GM18861 (cell line): ENCODE measurements around the gene KMT2C.
"Not testable (repeated sequence)": the region's sequence is repeated elsewhere in the genome, so short reads cannot be mapped to it uniquely, and the experiment has no call there.

ENCODE experiments used
- ATAC-seq: cut with Tn5 transposase; IDR thresholded peaks from one replicate; pipeline ENCODE4 v1.9.1; 2021; ENCODE audit not compliant: unreplicated experiment

Gene KMT2C

DNA sequence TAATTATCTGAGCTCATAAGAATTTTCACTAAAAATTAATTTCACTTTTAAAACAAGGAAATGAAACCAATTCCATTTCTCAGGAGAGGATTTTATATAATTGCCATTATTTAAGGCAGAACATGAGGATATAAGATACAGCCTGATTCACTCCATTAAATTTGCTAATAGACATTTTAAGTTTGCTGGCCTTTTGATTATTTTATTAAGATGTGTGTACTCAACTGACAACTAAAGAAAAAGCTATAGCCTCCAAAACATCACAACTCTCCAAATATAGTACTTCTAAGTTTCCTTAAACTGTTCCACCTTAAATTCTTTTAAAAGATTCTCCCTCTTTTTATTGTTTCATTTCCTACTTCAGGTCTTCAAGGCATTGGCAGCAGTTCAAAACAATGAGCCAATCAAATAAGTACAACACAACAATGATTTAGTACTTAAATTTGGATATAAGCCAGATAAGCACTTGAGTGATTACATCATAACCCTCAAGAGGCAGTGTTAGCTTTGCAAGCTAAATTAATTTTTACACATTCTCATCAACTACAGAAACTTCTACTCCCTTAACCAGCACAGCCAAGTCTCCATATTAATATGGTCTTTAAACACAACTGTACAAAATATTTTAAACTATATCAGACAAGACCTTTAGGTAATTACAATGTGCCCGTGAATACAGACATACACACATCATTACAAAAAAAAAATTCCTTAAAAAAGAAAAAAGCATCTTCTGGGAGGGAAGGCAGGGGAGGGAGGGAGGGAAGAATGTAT lies 121.8 kb downstream of the KMT2C start:
- no peak for ATAC-seq

DNA sequence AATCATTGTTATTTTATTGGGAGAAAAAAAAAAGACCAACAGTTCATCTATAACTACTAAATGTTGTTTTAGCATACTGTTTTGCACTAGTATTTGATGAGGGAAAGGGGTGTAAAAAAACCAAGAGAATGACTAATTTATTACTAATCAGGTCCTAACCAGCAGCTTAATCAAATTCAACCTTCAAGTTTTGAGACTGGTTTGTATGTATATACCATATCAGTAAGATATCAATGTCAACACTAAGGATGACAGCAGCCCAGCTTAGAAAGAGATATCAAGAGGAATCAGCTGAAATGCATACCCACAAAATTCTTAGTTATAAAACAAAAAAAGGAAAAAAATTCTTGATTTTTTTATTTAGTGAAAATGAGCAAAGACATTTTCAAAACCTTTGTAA lies 122.6 kb downstream of the KMT2C start:
- no peak for ATAC-seq

DNA sequence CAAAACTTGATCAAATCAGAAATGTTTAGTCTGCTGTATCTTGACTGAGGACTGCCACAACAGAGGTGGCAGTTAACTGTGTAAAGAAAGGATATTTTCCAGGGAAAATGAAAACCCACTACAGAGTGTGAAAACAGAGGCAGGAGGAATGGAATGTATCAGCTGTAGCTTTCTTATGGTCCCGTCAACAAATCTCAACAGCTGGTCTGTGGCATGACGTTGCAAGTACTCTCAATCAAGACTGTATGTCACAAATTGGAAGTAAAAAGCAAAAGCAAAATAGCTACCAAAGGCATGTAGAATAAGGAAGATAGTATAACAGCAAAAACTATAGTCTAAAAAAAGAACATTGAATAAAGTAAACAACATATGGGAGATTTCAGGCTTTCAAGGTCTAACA lies 123.5 kb downstream of the KMT2C start:
- no peak for ATAC-seq

DNA sequence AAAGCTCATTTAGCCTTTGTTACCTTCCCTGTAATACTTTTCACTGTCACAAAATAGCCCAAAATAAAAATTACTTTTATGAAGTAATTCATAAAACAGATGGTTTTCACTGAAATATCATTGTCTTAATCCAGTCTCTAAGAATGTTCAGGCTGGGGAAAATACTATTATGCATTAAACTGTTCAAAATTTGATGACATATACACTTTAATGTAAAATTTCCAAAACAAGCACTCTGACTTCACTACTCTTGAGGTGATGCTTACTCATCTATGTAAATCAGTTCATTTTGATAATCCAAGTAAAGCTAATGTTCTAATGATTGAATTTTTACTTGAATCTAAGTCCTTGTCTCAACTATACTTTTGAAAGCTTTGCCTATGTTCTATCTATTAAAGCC lies 127.9 kb downstream of the KMT2C start:
- no peak for ATAC-seq

DNA sequence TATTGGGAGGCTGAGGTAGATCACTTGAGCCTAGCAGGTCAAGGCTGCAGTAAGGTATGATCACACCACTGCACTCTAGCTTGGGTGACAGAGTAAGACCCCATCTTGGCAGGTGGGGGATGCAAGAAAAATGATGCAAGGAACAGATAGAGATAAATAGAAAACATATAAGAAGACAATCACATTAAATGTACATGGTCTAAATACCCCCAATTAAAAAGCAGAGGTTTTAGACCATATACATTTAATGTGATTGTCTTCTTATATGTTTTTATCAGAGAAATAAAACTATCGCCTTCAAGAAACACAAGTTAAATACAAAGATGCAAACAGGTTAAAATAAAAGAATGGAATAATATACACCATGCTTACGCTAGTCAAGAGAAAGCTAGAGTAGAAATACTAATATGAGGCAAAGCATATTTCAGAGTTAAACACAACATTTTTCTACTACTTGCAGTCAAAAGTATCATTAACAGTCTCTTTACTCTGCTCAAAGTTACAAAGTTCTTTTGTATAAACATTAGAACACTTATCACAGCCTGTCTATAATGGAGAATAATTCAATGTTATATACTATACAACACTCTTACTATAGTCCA lies 136.2 kb downstream of the KMT2C start:
- ATAC-seq, result not testable (repeated sequence)

DNA sequence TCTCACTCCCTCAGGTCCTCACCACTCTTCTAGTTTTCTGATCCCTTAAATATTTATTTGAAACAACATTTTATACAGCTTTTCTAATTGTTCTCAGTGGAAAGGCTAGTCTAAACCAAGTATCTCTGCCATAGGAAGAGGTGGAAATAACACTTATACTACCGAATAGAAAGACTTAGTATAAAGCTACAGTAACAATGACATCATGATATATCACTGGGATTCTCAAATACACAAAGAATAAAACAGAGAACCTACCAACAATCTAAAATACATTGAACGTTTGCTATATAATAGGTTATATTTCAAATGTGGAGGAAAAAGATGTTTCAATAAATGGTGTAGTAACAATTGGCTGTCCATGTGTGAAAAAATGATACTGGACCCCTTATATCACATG lies 142.9 kb downstream of the KMT2C start:
- no peak for ATAC-seq

DNA sequence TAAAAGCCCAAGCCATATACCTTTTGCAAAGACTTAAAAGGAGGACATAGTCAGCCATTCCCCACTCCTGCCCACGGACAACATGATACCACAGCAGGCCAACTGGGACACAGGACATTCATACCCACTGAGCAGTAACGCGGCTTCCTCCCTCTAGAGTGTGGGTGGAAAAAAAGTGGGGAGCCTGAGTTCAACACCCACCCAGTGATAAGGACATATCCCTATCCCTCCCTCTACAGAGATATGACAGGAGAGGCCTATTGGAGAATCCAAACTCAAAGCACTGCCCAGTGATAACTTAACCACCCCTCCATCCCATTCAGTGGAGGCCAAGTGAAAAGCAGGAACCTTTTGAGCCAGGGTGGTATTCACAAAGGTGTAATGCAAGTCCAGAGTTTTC lies 148.8 kb downstream of the KMT2C start:
- ATAC-seq, result not testable (repeated sequence)

DNA sequence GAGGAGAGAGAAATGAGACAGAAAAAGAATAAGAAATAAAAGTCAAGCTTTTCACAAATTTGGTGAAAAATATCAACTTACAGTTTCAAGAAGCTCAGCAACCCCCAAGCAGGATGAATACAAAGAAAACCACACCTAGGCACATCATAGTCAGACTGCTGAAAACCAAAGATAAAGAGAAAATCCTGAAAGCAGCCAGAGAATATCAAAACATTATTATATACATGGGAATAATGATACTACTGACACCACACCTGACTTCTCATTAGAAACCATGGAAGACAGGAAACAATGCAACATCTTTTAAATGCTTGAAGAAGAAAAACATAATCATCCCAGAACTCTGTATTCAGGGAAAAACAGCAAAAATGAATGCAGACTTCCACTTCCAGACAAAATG lies 149.6 kb downstream of the KMT2C start:
- not testable (repeated sequence) for ATAC-seq

DNA sequence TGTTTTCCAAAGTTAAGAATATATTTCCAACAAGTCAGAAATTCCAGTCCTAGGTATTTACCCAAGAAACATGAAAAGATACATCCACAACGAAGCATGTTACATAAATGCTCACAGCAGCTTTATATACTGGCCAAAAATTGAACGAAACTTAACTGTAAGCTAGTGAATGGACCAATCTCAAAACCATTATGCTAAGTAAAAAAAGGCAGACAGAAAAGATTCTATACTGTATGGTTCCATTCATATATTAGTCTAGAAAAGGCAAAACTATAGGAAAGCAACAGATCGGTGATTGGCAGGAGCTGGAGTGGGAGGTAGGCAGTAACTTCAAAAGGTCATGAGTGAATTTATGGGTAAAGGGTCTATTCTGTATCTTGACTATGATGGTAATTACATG lies 150.8 kb downstream of the KMT2C start:
- not testable (repeated sequence) for ATAC-seq

DNA sequence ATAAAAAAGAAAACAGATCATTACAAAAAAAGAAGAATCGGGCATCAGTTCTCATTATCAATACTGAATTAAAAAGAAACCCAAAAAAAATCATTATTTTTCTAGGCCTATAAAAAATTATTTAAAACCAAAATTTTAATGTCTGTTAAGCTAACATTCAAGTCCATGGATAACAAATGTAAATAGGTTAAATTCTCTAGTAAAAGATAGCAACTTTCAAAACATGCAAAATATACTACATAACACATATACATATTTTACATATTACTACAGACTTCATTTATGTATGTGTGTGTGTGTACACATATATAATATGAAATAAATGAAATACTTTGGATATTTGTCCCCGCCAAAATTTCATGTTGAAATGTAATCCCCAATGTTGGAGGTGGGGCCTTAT lies 158.1 kb downstream of the KMT2C start:
- not testable (repeated sequence) for ATAC-seq

DNA sequence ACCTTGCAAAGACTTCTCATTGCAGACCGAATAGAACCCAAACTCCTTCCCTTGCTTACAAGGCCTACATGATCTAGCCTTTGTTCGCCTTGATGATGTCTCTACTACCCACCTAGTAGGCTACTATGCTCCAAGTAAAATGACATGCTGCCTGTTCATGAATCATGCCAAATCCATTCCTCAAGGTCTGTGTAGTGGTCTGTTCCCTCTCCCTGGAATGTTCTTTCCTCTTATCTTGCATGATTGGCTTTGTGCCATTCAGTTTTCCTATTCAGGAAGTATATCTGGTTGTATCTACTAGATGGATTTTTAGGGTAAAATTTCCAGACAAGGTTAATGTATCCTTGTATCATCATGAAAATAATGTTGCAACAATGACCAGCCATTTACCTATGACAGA lies 165.4 kb downstream of the KMT2C start:
- ATAC-seq, result not testable (repeated sequence)

DNA sequence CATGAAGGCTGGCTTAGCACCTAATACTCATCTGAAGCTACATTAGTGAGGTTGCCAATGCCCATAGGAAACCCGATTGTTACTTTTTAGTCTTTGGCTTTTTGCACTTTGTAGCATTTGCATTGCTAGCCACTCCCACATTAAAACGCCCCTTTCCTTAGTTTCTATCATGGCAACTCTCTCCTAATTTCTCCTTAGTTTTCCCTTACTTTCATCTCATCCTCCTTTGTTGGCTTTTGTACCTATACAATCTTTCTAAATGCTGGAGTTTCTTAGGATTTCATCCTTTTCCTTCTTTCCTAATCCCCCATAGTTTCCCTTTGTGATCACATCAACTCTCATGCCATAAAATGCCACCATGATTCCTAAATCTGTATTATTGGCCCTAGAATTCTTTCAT lies 168.9 kb downstream of the KMT2C start:
- ATAC-seq, result not testable (repeated sequence)

DNA sequence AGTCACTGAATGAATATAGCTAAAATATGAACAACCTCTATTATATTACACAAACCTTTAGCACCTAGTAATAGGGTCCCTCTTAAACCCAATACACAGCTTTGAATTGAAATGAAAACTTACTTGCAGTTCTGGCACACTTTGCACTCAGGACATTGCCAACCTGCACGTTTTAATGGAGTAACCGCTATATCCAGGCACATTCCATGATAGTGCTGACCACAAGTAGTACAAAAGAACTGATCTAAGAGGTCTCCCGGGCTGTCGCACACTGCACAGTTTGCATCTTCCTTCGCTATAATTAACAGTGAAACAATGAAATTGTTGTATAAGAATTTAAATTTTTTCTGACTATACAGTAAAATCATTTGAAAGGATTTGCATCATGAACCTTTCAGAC lies 170.9 kb downstream of the KMT2C start:
- ATAC-seq, result not testable (repeated sequence)

DNA sequence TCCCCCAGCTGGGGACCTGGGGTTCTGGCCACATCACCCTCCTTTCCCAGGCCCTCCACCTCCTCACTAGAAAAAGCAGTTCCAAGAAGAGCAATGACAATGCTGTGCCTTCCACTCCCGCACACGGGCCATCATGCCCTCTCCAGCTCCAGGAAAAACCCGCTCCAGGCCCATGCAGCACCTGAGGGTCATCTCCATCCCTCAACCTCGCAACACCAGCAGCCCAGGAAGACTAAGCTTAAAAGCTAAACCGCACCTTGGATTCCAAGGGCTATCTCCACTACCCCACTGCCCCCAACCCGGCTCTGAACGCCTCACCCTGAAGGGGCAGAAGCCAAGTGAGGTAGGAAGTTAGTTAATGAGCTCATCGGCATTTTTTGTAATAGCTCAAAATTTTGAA lies 173.7 kb downstream of the KMT2C start:
- not testable (repeated sequence) for ATAC-seq

DNA sequence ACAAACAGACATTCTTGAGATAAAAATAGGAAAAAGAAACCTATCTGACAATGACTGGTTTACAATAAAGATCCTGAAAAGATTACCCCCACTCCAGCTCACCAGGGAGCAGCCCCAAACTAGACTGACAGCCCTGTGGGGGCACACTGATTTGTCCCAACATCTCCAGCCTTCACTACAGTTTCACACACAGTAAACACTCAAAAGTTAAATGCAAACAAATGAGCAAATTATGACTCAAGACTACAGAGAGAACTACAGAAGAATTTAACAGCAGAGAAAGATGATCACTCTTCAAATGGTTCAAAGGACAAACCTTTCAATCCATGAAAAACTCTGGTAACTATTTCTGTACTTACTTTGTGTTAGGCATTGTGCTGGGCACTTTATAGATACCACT lies 176.2 kb downstream of the KMT2C start:
- ATAC-seq, result not testable (repeated sequence)

DNA sequence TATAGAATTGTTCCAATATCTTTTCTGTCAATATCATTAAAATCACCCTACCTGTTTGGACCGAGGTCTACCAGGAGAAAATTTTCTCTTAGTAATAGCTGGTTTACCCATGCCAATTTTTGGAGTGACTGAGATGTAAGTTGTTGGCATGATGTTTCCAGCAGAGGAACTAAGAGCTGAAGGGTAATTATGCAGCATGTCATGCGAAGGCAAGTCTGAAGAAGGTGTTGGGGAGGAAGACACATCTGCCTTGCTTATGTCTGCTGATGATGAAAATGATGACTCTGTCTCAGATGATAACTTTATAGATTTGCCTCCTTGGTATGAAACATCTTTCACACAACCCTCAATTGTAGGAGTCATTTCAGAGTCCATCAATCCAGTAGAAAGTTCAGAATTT lies 188.0 kb downstream of the KMT2C start:
- ATAC-seq, result not testable (repeated sequence)

DNA sequence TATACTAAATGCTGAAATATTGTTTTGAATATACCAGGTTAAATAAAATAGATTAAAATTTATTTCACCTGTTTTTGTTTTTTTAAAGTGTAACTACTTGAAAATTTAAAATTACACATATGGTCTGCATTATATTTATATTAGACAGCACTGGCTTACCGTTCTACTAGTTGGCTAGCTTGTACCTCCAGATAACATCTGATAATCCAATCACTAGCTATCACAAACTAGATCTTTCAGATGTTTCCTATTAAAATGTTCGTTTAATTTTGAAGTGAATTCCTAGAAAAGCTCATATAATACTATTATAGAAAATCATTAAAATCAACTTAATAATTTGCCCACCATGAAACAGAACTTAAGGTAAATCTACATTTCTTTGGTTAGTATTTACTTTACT lies 190.4 kb downstream of the KMT2C start:
- not testable (repeated sequence) for ATAC-seq

DNA sequence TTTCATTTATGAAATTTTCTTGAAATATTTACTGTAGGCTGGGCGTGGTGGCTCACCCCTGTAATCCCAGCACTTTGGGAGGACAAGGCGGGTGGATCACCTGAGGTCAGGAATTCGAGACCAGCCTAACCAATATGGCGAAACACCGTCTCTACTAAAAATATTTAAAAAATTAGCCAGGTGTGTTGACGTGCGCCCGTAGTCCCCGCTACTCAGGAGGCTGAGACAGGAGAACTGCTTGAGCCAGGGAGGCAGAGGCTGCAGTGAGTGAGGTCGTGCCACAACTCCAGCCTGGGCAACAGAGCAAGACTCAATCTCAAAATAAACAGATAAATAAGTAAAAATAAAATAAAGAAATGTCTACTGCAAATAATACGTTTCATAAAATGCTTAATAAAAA lies 192.3 kb downstream of the KMT2C start:
- not testable (repeated sequence) for ATAC-seq

DNA sequence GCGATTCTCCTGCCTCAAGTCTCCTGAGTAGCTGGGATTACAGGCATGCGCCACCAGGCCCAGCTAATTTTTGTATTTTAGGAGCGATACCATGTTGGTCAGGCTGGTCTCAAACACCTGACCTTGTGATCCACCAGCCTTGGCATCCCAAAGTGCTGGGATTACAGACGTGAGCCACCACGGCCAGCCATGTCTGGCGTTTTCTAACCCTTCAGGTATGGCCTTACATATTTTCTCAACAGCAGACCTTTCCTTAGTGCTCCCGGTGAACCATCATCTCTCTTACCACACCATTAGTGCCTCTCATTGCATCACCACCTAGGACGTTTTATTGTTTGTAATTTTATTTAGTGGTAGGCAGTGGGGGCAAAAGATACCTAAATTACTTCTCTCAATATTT lies 194.5 kb downstream of the KMT2C start:
- not testable (repeated sequence) for ATAC-seq

DNA sequence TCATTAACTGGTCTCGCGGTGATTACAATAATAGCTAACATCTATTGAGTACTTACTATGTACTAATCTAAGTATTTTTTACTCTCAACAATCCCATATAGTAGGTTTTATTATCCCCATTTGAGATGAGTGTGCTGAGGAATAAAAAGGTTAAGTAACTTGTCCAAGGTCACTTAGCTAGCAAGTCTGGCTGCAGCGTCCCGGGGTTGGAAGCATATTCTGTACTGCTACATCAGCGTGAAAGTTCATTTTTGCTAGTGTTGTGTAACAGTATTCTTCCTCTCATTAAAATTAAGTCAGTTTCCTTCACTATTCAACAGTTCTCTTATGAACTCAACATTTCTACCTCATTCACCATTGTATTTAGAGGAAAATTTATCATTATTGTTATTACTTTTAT lies 199.5 kb downstream of the KMT2C start:
- ATAC-seq, result not testable (repeated sequence)

DNA sequence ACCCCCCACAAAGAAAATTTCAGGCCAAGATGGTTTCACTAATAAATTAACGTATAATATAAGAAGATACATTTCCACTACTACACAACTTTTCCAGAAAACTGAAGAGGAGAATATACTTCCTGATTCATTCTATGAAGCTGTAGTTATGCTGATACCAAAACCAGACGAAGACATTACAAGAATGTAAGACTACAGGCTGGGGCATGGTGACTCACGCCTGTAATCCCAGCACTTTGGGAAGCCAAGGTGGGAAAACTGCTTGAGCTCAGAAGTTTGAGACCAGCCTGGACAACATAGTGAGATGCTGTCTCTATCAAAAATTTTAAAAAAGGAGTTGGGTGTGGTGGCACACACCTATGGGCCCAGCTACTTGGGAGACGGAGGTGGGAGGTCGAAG lies 201.4 kb downstream of the KMT2C start:
- ATAC-seq, result not testable (repeated sequence)

DNA sequence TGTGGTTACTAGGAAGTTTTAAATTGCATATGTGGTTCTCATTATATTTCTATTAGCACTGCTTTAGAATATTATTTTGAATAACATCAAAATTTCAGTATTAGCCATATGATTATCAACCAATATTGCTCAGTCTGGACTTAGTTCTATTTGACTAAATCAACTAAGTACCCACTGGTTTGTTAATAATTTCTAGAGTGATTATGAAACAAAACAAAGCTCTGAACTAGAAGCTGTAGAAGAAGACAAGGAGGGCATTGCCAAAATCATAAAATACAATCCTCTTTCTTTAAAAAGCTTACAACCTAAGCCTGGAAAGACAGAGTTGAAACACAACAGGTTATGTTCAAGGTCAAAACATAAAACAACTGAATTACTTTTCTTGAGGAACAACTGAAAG lies 204.7 kb downstream of the KMT2C start:
- ATAC-seq, result no peak

DNA sequence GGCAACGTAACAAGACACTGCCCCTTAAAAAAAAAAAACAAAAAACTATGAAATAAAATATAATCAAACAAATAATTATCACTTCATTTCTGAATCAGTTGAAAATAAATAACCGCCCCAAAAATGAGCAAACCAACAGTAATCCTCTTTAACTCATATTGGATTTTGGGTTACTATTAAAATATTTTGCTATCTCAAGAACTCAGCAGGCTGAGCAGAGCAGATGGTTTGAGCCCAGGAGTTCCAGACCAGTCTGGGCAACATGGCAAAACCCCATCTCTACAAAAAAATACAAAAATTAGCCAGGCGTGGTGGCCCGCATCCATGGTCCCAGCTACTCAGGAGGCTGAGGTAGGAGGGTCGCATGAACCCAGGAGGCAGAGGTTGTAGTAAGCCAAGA lies 216.2 kb downstream of the KMT2C start:
- not testable (repeated sequence) for ATAC-seq
